ENCODE results near the gene ARHGAP21.
"Not testable (repeated sequence)": the region's sequence is repeated elsewhere in the genome, so short reads cannot be mapped to it uniquely, and the experiment has no call there.

ARHGAP21 gene

GRCh38 chr10:24723788-24724380, at the start of gene ARHGAP21:
Gene ARHGAP21, minus strand, starts transcription at chr10:24723887. Its CDS starts 1,988 bp downstream, at chr10:24721899.
- DNase-seq (ENCODE audit: low spot score) = peak; percentile 80

GRCh38 chr10:24771943-24772694, 48.4 kb upstream of the ARHGAP21 start:
- peak; percentile 11 for DNase-seq (ENCODE audit: low spot score)

- not testable (repeated sequence) for DNase-seq (ENCODE audit: low spot score)
These were observed 41.3 kb upstream of the ARHGAP21 start for GRCh38 chr10:24764991-24765390.

GRCh38 chr10:24762966-24763623, 39.4 kb upstream of the ARHGAP21 start:
- DNase-seq (ENCODE audit: low spot score) = peak; percentile 73

- no peak for DNase-seq (ENCODE audit: low spot score)
These were observed 38.7 kb upstream of the ARHGAP21 start for GRCh38 chr10:24762161-24762924.

GRCh38 chr10:24759672-24760071, 36.0 kb upstream of the ARHGAP21 start:
- DNase-seq (ENCODE audit: low spot score) = no peak

GRCh38 chr10:24758254-24758653, 34.6 kb upstream of the ARHGAP21 start:
- not testable (repeated sequence) for DNase-seq (ENCODE audit: low spot score)

- DNase-seq (ENCODE audit: low spot score) = no peak
These were observed 32.6 kb upstream of the ARHGAP21 start for GRCh38 chr10:24756283-24756682.

DNA sequence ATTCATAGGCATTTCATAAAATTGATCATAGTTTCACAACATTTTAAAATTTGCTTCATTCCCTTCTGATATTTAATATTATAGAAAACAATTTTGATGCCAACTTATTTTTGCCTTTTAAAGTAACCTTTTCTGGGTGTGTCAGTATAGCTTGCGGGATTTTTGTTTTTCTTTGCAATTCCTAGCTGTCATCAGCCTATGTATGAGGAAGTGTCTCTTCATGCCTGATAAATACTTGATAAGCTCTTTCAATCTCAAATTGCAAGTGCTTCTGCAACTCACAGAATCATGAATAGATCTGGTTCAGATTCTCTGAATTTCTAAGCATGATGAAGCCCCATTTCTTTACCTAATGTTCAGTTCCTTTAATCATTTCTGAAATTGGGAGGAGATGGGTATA, 28.0 kb upstream of the ARHGAP21 start:
- no peak for DNase-seq (ENCODE audit: low spot score)

GRCh38 chr10:24750695-24751094, 27.0 kb upstream of the ARHGAP21 start:
- no peak for DNase-seq (ENCODE audit: low spot score)

- DNase-seq (ENCODE audit: low spot score) = no peak
These were observed 24.5 kb upstream of the ARHGAP21 start for GRCh38 chr10:24748214-24748613.

GRCh38 chr10:24744946-24745345, 21.3 kb upstream of the ARHGAP21 start:
- no peak for DNase-seq (ENCODE audit: low spot score)

- no peak for DNase-seq (ENCODE audit: low spot score)
These were observed 17.0 kb upstream of the ARHGAP21 start for GRCh38 chr10:24740714-24741113.

- DNase-seq (ENCODE audit: low spot score) = no peak
These were observed 13.3 kb upstream of the ARHGAP21 start for GRCh38 chr10:24737001-24737400.

GRCh38 chr10:24731942-24732341, 8.3 kb upstream of the ARHGAP21 start:
- DNase-seq (ENCODE audit: low spot score) = no peak

DNA sequence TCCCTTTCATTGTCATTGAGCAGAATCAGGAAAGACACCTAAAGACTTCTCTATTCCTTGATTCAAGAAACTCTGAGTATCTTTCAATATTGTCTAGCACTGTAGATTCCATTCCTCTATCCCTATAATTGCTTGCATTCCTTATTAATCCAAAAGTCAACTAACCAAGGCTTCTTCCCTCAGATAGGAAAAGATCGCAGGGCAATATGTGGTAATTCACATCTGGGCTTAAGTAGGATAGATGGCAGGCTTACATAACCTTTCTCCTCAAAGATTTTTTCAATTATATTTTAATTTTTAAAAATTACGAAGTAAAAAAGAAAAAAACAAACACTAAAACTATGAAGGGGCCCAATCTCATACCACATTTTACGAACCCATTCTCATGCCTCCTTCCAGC, 7.1 kb upstream of the ARHGAP21 start:
- no peak for DNase-seq (ENCODE audit: low spot score)

GRCh38 chr10:24727786-24728185, 4.1 kb upstream of the ARHGAP21 start:
- no peak for DNase-seq (ENCODE audit: low spot score)

GRCh38 chr10:24726626-24727025, 2.9 kb upstream of the ARHGAP21 start:
- DNase-seq (ENCODE audit: low spot score) = no peak

GRCh38 chr10:24726029-24726428, 2.3 kb upstream of the ARHGAP21 start:
- DNase-seq (ENCODE audit: low spot score) = not testable (repeated sequence)

- peak; percentile 99 for DNase-seq (ENCODE audit: low spot score)
These were observed 918 bp upstream of the ARHGAP21 start for GRCh38 chr10:24724381-24725228.

DNA sequence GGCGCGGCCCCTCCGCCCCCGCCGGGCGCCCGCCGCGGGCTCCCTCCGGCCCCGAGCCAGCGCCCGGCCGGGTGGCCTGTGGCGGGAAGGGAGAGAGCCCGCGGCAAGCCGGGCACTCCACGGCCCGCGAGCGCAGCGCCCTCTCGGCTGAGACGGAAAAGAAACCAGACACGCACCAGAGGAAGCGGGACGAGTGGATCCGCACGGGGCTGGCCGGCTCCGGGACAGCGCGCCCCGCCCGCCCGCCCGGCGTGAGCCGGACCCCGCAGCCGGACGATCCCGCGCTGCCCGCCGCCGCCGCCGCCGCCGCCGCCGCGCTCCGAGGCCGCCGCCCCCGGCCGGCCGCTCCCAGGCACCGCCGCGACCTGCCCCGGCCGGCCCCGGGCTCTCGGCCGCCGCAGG, 300 bp downstream of the ARHGAP21 start:
- DNase-seq (ENCODE audit: low spot score) = no peak
